Endothelial cell of umbilical vein (primary cell): ENCODE measurements around the gene PROX1. TPM values are rescaled to one million over a fixed set of nuclear protein-coding genes. Genes with fewer than 3 reads are reported as not detected.

Experiments used
- BruUV-seq: library from RNA; stranded (reverse); fragments of 400-500 nt; replicated peaks from 2 replicates; lab custom pipeline; 2021; lab: Mats Ljungman, UMichigan
- CTCF ChIA-PET: fragments of 300-600, 350-600 bp; sonication (Branson Sonifier 250); formaldehyde crosslinking; loops from one replicate; lab custom pipeline; 2021; ENCODE audit warnings: antibody characterized with exemption, inconsistent platforms; lab: Charles Lee
- POLR2A ChIA-PET: fragments of 300-600, 350-600 bp; sonication (Branson Sonifier 250); formaldehyde crosslinking; loops from one replicate; lab custom pipeline; 2021; ENCODE audit warnings: antibody characterized with exemption, inconsistent platforms; lab: Charles Lee
- DNase-seq: peaks from one replicate; pipeline ENCODE4 v3.0.0-alpha.2; 2011; ENCODE audit warnings: low read depth, low spot score
- FAIRE-seq: peaks from 2 replicates; lab custom pipeline; 2011; peaks lifted over from hg19 to GRCh38; lab: Jason Lieb, UNC
- H2AFZ ChIP-seq: 2 replicates; pipeline ENCODE4 v1.6.0; 2012; ENCODE audit warnings: low read depth, low read length, control low read depth, inconsistent platforms
- H3K27ac ChIP-seq: 2 replicates; pipeline ENCODE4 v1.5.1; 2011; ENCODE audit warnings: low read depth, mild to moderate bottlenecking, control low read depth, low read length, moderate library complexity; ENCODE audit not compliant: insufficient read depth
- H3K27me3 ChIP-seq, 2 experiments: 2 replicates each; pipeline versions ENCODE4 v1.6.0 to v1.6.1; 2011; ENCODE audit warnings: low read length in 2 of 2, mixed read lengths in 1 of 2; ENCODE audit not compliant: control insufficient read depth in 2 of 2, insufficient read depth in 2 of 2
- H3K36me3 ChIP-seq, 2 experiments: 2 replicates in 1 of 2; 3 replicates in 1 of 2; pipeline ENCODE4 v1.5.1; 2011; ENCODE audit warnings: low read length in 2 of 2, mild to moderate bottlenecking in 1 of 2, moderate library complexity in 1 of 2; ENCODE audit not compliant: control insufficient read depth in 2 of 2, insufficient read depth in 2 of 2; ENCODE audit errors: extremely low read depth in 1 of 2
- H3K4me1 ChIP-seq: 3 replicates; pipeline ENCODE4 v1.5.1; 2011; ENCODE audit warnings: mild to moderate bottlenecking, low read length; ENCODE audit not compliant: control insufficient read depth, insufficient read depth; ENCODE audit errors: extremely low read depth
- H3K4me2 ChIP-seq: 2 replicates; pipeline ENCODE4 v1.6.1; 2011; ENCODE audit warnings: low read length, control low read depth, mixed read lengths; ENCODE audit not compliant: insufficient read depth
- H3K4me3 ChIP-seq, 3 experiments: fragments of 200-600 bp in 1 of 3; sonication (generic), shearing (Covaris generic) in 1 of 3; replicated peaks in 1 of 3; 2 replicates each; pipeline ENCODE4 v1.5.1; 2011 to 2016; ENCODE audit warnings: control low read depth in 3 of 3, low read length in 3 of 3, mild to moderate bottlenecking in 2 of 3, inconsistent platforms in 1 of 3, low read depth in 1 of 3, moderate library complexity in 1 of 3; ENCODE audit not compliant: insufficient read depth in 1 of 3
- H3K79me2 ChIP-seq: 2 replicates; pipeline ENCODE4 v1.6.0; 2012; ENCODE audit warnings: low read length, inconsistent platforms; ENCODE audit not compliant: control insufficient read depth, insufficient read depth
- H3K9ac ChIP-seq: replicated peaks from 2 replicates; pipeline ENCODE3; 2011; ENCODE audit warnings: low read length, control low read depth; ENCODE audit not compliant: insufficient read depth; ENCODE audit errors: extremely low read depth
- H3K9me1 ChIP-seq: replicated peaks from 3 replicates; pipeline ENCODE4 v1.6.0; 2011; ENCODE audit warnings: mild to moderate bottlenecking, low read length; ENCODE audit not compliant: control insufficient read depth, insufficient read depth; ENCODE audit errors: extremely low read depth
- H3K9me3 ChIP-seq: replicated peaks from 2 replicates; pipeline ENCODE4 v1.5.1; 2012; ENCODE audit warnings: low read length, inconsistent platforms; ENCODE audit not compliant: control insufficient read depth, insufficient read depth
- H4K20me1 ChIP-seq: replicated peaks from 2 replicates; pipeline ENCODE3; 2011; ENCODE audit warnings: mild to moderate bottlenecking, low read length; ENCODE audit not compliant: control insufficient read depth, insufficient read depth; ENCODE audit errors: extremely low read depth
- EZH2 ChIP-seq: IDR thresholded peaks from 2 replicates; pipeline ENCODE4 v1.6.1; 2012; ENCODE audit warnings: borderline replicate concordance, low read depth, mild to moderate bottlenecking, moderate library complexity, low read length, inconsistent platforms; ENCODE audit not compliant: severe bottlenecking
- FOS ChIP-seq: IDR thresholded peaks from 2 replicates; pipeline ENCODE4 v1.6.1; 2011; ENCODE audit warnings: mild to moderate bottlenecking, low read length, moderate library complexity, borderline replicate concordance; ENCODE audit not compliant: insufficient read depth
- GATA2 ChIP-seq: IDR thresholded peaks from 2 replicates; pipeline ENCODE4 v1.7.0; 2011; ENCODE audit warnings: low read depth, mild to moderate bottlenecking, moderate library complexity, mixed read lengths, low read length; ENCODE audit not compliant: insufficient read length, insufficient read depth
- JUN ChIP-seq: IDR thresholded peaks from 2 replicates; pipeline ENCODE4 v1.6.1; 2011; ENCODE audit warnings: borderline replicate concordance, low read depth; ENCODE audit not compliant: insufficient read length, insufficient read depth
- MYC ChIP-seq: IDR thresholded peaks from one replicate; pipeline ENCODE4 v1.6.1; 2011; ENCODE audit warnings: mild to moderate bottlenecking, low read depth, low read length
- POLR2A ChIP-seq: IDR thresholded peaks from 2 replicates; pipeline ENCODE4 v1.6.1; 2012; ENCODE audit warnings: low read depth, mild to moderate bottlenecking, control low read depth, low read length
- POLR2AphosphoS5 ChIP-seq: IDR thresholded peaks from 2 replicates; pipeline ENCODE4 v1.6.1; 2012; ENCODE audit warnings: low read depth, mild to moderate bottlenecking, control low read depth, low read length, moderate library complexity; ENCODE audit not compliant: insufficient read depth
- dilution Hi-C: fragments of 300-500 bp; cut with MboI; formaldehyde crosslinking; loops from one replicate; pipeline ENCODE4 v1.15.0; 2019; ENCODE audit warnings: low sequenced_read_pairs; ENCODE audit not compliant: extremely low pct_ligation_motif_present
- intact Hi-C: fragments of 100-400 bp; cut with micrococcal nuclease; formaldehyde crosslinking; loops from one replicate; pipeline ENCODE4 v1.10.0; 2022
- polyA plus RNA-seq, 4 experiments: library from polyadenylated mRNA; depleted of rRNA in 3 of 4; stranded (reverse) in 3 of 4; unstranded in 1 of 4; fragments of >200 nt; gene quantifications; 2 replicates each; pipeline versions ENCODE4 v1.2.1 to v1.2.3, GENCODE V29; 2011 to 2012; ENCODE audit warnings: missing spikeins in 1 of 4
- total RNA-seq: library from RNA; stranded (reverse); gene quantifications from 2 replicates; pipeline ENCODE4 v1.2.3, GENCODE V29; 2021
- TF ChIP-seq, protein P1 (sequence below): IDR thresholded peaks from 2 replicates; pipeline ENCODE4 v1.6.1; 2011; ENCODE audit not compliant: insufficient read depth, insufficient read length
- TF ChIP-seq, protein P2 (sequence below), 2 donors: IDR thresholded peaks; 1 replicate in 1 of 2; 2 replicates in 1 of 2; pipeline ENCODE4 v1.5.1; 2011; ENCODE audit warnings: low read length in 2 of 2, mild to moderate bottlenecking in 2 of 2, moderate library complexity in 2 of 2, control low read depth in 1 of 2, inconsistent platforms in 1 of 2, low read depth in 1 of 2; ENCODE audit not compliant: insufficient read depth in 1 of 2; ENCODE audit errors: extremely low read depth in 1 of 2

Gene PROX1
- total and polyA plus RNA-seq, 2 donors (not counting 3 experiments of a cell fraction or from before 2014, with no cell fraction given), result 2.2 to 4.0 TPM

DNA sequence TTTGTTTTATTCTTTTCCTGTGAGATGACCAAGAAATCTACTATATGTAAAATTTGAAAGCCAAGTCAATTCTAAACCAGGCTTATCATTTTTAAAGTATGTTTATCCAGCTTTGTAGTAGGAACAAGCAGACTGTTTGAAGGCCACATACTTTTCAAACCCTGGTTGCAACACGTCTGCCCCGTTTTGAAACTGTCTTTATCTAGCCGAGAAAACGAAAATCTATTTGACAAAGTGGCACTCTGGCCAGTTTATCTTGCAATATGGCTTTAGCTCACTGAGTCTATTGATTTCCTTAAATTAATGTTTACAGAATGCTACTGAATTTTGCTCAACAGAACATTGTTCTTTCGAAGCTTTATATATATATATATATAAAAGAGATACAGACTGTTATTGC, 39.7 kb downstream of the PROX1 start:
- no peaks in the 10 kb centered on the region for H4K20me1 ChIP-seq
- no peaks in the 10 kb centered on the region for H3K79me2 ChIP-seq
- intact Hi-C loops, result no loop called here
- no peak overlapping the region for H2AFZ ChIP-seq
- H3K27ac ChIP-seq, result no peak overlapping the region
- H3K27me3 ChIP-seq, result no peaks in the 10 kb centered on the region
- no peak overlapping the region for H3K9ac ChIP-seq
- dilution Hi-C loops, result no loop called here
- H3K4me1 ChIP-seq, result no peaks in the 10 kb centered on the region
- TF ChIP-seq, protein P1, sequence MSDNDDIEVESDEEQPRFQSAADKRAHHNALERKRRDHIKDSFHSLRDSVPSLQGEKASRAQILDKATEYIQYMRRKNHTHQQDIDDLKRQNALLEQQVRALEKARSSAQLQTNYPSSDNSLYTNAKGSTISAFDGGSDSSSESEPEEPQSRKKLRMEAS, result no peak
- TF ChIP-seq POLR2AphosphoS5 (no peak), MYC (no peak), FOS (no peak), EZH2 (no peak), JUN (no peak), POLR2A (no peak), GATA2 (no peak)
- TF ChIP-seq, protein P2, sequence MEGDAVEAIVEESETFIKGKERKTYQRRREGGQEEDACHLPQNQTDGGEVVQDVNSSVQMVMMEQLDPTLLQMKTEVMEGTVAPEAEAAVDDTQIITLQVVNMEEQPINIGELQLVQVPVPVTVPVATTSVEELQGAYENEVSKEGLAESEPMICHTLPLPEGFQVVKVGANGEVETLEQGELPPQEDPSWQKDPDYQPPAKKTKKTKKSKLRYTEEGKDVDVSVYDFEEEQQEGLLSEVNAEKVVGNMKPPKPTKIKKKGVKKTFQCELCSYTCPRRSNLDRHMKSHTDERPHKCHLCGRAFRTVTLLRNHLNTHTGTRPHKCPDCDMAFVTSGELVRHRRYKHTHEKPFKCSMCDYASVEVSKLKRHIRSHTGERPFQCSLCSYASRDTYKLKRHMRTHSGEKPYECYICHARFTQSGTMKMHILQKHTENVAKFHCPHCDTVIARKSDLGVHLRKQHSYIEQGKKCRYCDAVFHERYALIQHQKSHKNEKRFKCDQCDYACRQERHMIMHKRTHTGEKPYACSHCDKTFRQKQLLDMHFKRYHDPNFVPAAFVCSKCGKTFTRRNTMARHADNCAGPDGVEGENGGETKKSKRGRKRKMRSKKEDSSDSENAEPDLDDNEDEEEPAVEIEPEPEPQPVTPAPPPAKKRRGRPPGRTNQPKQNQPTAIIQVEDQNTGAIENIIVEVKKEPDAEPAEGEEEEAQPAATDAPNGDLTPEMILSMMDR (IDR thresholded peaks at IDR 0.05; ENCODE audit: extremely low read depth in 1 of 2, insufficient read depth in 1 of 2, low read depth in 1 of 2, low read length in 2 of 2), result no peak
- no peaks in the 10 kb centered on the region for H3K9me1 ChIP-seq
- ChIA-PET CTCF (interaction anchor here (0.7 to 1.4 kb wide), 2 partner anchors 14 to 80 kb away, joined by 3 to 5 read pairs; no protein-coding TSS in a partner anchor), POLR2A (no interaction called here)
- no peak overlapping the region for H3K4me3 ChIP-seq
- H3K4me2 ChIP-seq, result no peak overlapping the region
- BruUV-seq, result no TSS peak
- DNase-seq (no peak), FAIRE-seq (no peak)
- H3K36me3 ChIP-seq, result no peaks in the 10 kb centered on the region
- H3K9me3 ChIP-seq, result no peaks in the 10 kb centered on the region
